Brain microvascular endothelial cell (primary cell): ENCODE measurements around the gene TTBK1.

Experiments
- DNase-seq: peaks from one replicate; pipeline ENCODE4 v3.0.0-alpha.2; 2020
- H3K27ac ChIP-seq: fragments of 250-450 bp; sonication (Bioruptor Pico); 2 replicates; pipeline ENCODE4 v1.5.1; 2020; ENCODE audit warnings: mild to moderate bottlenecking, moderate library complexity
- H3K27me3 ChIP-seq: fragments of 250-450 bp; sonication (Bioruptor Pico); replicated peaks from 2 replicates; pipeline ENCODE4 v1.5.1; 2020; ENCODE audit warnings: mild to moderate bottlenecking
- H3K36me3 ChIP-seq: fragments of 250-450 bp; sonication (Bioruptor Pico); replicated peaks from 2 replicates; pipeline ENCODE4 v1.5.1; 2020; ENCODE audit warnings: mild to moderate bottlenecking
- H3K4me3 ChIP-seq: 2 replicates; pipeline ENCODE4 v1.5.1; 2011; ENCODE audit warnings: low read depth, mild to moderate bottlenecking, control low read depth, low read length, moderate library complexity
- CTCF ChIP-seq: IDR thresholded peaks from 2 replicates; pipeline ENCODE4 v1.5.1; 2011; ENCODE audit warnings: low read depth, mild to moderate bottlenecking, moderate library complexity, low read length, control low read depth, inconsistent platforms; ENCODE audit errors: missing control alignments
- in situ Hi-C: cut with HindIII; loops from 2 replicates; pipeline ENCODE4 v1.10.0; 2017; ENCODE audit warnings: low sequenced_read_pairs, low pct_ligation_motif_present

Gene TTBK1

DNA sequence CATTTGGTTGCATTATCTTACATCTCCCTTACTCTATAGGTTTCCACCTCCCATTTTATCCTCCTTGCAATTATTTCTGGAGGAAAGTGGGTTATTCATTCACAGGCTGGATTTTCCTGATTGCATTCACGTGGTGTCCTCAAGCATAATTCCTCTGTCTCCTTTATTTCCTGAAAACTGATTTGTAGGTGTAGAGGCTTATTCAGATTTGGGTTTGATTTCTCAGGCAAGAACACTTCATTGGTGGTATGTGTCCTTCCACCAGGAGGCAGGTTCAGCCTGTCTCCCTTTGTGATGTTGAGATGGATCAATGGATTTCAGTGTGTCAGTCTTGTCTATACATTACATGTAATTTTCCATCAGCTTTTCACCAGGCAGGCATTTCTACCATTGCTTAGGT, 31.3 kb upstream of the TTBK1 start:
- H3K27ac ChIP-seq, result no peak overlapping the region
- no peak for DNase-seq
- no peak overlapping the region for H3K4me3 ChIP-seq
- in situ Hi-C loops, result no loop called here
- no peaks in the 10 kb centered on the region for H3K27me3 ChIP-seq
- peak; percentile 26 for TF ChIP-seq CTCF
- H3K36me3 ChIP-seq, result no peaks in the 10 kb centered on the region

- Histone ChIP-seq H3K36me3 (no peaks in the 10 kb centered on the region), H3K27me3 (no peaks in the 10 kb centered on the region), H3K27ac (no peak overlapping the region), H3K4me3 (no peak overlapping the region)
- DNase-seq, result no peak
- no peak for TF ChIP-seq CTCF
- in situ Hi-C loops, result no loop called here
These were observed 29.9 kb upstream of the TTBK1 start for GRCh38 chr6:43213431-43213830.

DNA sequence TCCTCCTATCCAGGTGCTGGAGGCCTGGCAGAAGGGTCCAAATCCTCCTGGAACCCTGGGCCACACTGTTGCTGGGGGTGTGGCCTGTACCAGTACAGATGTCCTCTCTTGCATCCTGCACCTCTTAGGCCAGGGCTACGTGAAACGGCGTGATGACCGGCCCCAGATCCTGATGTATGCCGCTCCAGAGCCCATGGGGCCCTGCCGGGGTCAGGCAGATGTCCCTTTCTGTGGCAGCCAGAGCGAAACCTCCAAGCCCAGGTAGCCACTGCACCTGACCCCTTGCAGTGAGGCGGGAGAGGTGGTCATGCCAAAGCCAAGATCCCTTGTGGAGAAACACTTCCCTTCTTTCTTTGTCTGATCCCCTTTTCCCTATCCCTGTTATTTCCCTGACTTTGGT, 28.2 kb upstream of the TTBK1 start:
- H3K27ac ChIP-seq, result no peak overlapping the region
- DNase-seq, result no peak
- H3K36me3 ChIP-seq, result no peaks in the 10 kb centered on the region
- H3K4me3 ChIP-seq, result no peak overlapping the region
- no peak for TF ChIP-seq CTCF
- no peaks in the 10 kb centered on the region for H3K27me3 ChIP-seq
- in situ Hi-C loops, result no loop called here

DNA sequence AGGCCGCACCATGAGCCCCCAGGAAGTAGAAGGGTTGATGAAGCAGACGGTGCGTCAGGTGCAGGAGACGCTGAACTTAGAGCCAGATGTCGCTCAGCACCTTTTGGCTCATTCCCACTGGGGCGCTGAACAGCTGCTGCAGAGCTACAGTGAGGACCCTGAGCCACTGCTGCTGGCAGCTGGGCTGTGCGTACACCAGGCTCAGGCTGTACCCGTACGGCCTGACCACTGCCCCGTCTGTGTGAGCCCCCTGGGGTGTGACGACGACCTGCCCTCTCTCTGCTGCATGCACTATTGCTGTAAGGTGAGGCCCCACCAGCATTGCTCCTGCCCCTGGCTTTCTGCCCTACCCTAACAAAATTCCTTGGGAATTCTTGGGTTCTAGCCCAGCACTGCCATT, 27.1 kb upstream of the TTBK1 start:
- Histone ChIP-seq H3K4me3 (no peak overlapping the region), H3K27ac (no peak overlapping the region), H3K36me3 (no peaks in the 10 kb centered on the region), H3K27me3 (no peaks in the 10 kb centered on the region)
- DNase-seq, result no peak
- in situ Hi-C loops, result no loop called here
- TF ChIP-seq CTCF, result no peak

GRCh38 chr6:43217351-43217750, 25.9 kb upstream of the TTBK1 start:
- no peak for TF ChIP-seq CTCF
- H3K36me3 ChIP-seq, result no peaks in the 10 kb centered on the region
- no peak for DNase-seq
- no peak overlapping the region for H3K27ac ChIP-seq
- in situ Hi-C loops, result no loop called here
- H3K4me3 ChIP-seq, result no peak overlapping the region
- no peaks in the 10 kb centered on the region for H3K27me3 ChIP-seq

- no peaks in the 10 kb centered on the region for H3K27me3 ChIP-seq
- in situ Hi-C loops, result no loop called here
- H3K36me3 ChIP-seq, result peaks cover 3% of the 10 kb centered on the region
- TF ChIP-seq CTCF, result no peak
- H3K4me3 ChIP-seq, result no peak overlapping the region
- no peak for DNase-seq
- no peak overlapping the region for H3K27ac ChIP-seq
These were observed 24.2 kb upstream of the TTBK1 start for GRCh38 chr6:43219119-43219518.
